Measurements from ENCODE around the gene LARGE1.

DNA sequence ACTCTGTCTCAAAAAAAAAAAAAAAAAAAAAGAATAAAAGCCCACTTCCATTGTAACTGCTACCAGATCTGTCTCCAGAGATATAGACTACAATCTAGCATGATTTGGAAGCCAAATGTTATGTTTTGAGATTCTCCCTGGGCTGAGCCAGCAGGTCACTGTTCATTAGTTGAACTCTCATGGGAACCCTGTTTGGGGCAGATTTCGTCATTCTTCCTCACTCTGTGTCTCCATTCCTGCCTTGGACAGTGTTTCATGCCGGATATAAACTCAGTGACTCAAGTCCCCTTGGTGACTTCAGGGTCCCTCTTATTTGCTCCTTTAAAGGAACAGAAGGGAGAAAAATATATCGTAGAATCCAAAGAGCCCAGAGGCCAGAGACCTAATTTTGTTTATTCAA lies 378.1 kb downstream of the LARGE1 start:
- no peak for TF ChIP-seq EZH2phosphoT487 (IDR thresholded peaks at IDR 0.05; ENCODE audit: borderline replicate concordance, low read length)
- TF ChIP-seq, protein P1, sequence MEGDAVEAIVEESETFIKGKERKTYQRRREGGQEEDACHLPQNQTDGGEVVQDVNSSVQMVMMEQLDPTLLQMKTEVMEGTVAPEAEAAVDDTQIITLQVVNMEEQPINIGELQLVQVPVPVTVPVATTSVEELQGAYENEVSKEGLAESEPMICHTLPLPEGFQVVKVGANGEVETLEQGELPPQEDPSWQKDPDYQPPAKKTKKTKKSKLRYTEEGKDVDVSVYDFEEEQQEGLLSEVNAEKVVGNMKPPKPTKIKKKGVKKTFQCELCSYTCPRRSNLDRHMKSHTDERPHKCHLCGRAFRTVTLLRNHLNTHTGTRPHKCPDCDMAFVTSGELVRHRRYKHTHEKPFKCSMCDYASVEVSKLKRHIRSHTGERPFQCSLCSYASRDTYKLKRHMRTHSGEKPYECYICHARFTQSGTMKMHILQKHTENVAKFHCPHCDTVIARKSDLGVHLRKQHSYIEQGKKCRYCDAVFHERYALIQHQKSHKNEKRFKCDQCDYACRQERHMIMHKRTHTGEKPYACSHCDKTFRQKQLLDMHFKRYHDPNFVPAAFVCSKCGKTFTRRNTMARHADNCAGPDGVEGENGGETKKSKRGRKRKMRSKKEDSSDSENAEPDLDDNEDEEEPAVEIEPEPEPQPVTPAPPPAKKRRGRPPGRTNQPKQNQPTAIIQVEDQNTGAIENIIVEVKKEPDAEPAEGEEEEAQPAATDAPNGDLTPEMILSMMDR (conservative IDR thresholded peaks at IDR 0.05; ENCODE audit: low read depth, low read length), result no peak
